ENCODE data around the gene GOLGA5. TPM values are rescaled to one million over a fixed set of nuclear protein-coding genes. Genes with fewer than 3 reads are reported as not detected.

Gene GOLGA5
- total and polyA plus RNA-seq, 2 donors (not counting 1 experiment from before 2014, with no cell fraction given), result 13.3 to 23.1 TPM

DNA sequence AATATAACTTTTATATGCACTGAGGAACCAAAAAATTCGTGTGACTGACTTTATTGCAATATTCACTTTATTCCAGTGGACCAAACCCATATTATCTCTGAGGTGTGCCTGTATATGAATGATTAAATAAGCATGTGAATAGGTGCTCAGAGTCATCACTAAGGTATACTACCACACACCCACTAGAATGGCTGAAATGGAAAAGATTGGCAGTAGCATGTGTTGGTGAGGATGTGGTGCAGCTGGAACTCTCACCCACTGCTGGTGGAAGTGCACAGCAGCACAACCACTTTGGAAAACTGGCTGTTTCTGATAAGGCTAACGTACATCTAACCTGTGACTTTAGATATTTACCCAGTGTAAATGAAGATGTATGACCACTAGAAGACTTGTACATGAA is 36.8 kb downstream of the GOLGA5 start:
- no peaks in the 10 kb centered on the region for H3K79me2 ChIP-seq (ENCODE audit: control insufficient read depth, insufficient read depth, low read length)
- no peak overlapping the region for H3K4me3 ChIP-seq (ENCODE audit: control extremely low read depth in 1 of 5, extremely low read depth in 1 of 5, insufficient read depth in 1 of 5, low read depth in 2 of 5, low read length in 4 of 5)
- no peak for ATAC-seq (ENCODE audit: low read depth)
- TF ChIP-seq CTCF (IDR thresholded peaks at IDR 0.05), result no peak
- no peak for TF ChIP-seq EZH2 (IDR thresholded peaks at IDR 0.05; ENCODE audit: borderline replicate concordance, insufficient read depth, low read depth, low read length, poor library complexity, severe bottlenecking)
- H3K9ac ChIP-seq (ENCODE audit: low read length), result no peak overlapping the region
- H4K20me1 ChIP-seq (ENCODE audit: control insufficient read depth, insufficient read depth, low read length, poor library complexity, severe bottlenecking), result no peaks in the 10 kb centered on the region
- H3K4me1 ChIP-seq (ENCODE audit: control insufficient read depth in 2 of 2, insufficient read depth in 2 of 2, low read length in 2 of 2), result no peaks in the 10 kb centered on the region
- H3K27ac ChIP-seq (ENCODE audit: low read length in 2 of 2), result no peak overlapping the region
- H3K27me3 ChIP-seq (replicated peaks in 1 of 4; ENCODE audit: control extremely low read depth in 1 of 4, control insufficient read depth in 3 of 4, insufficient read depth in 4 of 4, low read length in 3 of 4), result no peaks in the 10 kb centered on the region
- WGBS (ENCODE audit: insufficient coverage), result no CpG with 5 or more reads among the region's 2 CpGs
- intact Hi-C loops (cut with micrococcal nuclease), result no loop called here
- ChIA-PET CTCF (interaction anchor here (0.6 kb wide), 1 partner anchor 720 kb away, joined by 3 read pairs; no protein-coding TSS in a partner anchor), POLR2A (no interaction called here)
- H3K9me3 Mint-ChIP-seq (ENCODE audit: insufficient read depth), result no peaks in the 10 kb centered on the region
- no peak for DNase-seq
- no peak overlapping the region for H3K4me3 Mint-ChIP-seq
- H3K27me3 Mint-ChIP-seq, result no peaks in the 10 kb centered on the region
- H3K27ac Mint-ChIP-seq, result no peak overlapping the region
- no peaks in the 10 kb centered on the region for H3K4me1 Mint-ChIP-seq
- no peak overlapping the region for H3K4me2 ChIP-seq (replicated peaks; ENCODE audit: low read depth, low read length, poor library complexity, severe bottlenecking)
- H3K36me3 ChIP-seq (replicated peaks in 1 of 2; ENCODE audit: control extremely low read depth in 1 of 2, control insufficient read depth in 1 of 2, extremely low read depth in 1 of 2, insufficient read depth in 2 of 2, low read length in 1 of 2), result peaks cover 15 to 72% of the 10 kb centered on the region in 2 experiments
- no peaks in the 10 kb centered on the region for H3K9me3 ChIP-seq (ENCODE audit: control extremely low read depth in 1 of 3, control insufficient read depth in 2 of 3, insufficient read depth in 1 of 3, low read length in 2 of 3)
- H2AFZ ChIP-seq (ENCODE audit: insufficient read depth, low read depth, low read length, poor library complexity, severe bottlenecking), result no peak overlapping the region

DNA sequence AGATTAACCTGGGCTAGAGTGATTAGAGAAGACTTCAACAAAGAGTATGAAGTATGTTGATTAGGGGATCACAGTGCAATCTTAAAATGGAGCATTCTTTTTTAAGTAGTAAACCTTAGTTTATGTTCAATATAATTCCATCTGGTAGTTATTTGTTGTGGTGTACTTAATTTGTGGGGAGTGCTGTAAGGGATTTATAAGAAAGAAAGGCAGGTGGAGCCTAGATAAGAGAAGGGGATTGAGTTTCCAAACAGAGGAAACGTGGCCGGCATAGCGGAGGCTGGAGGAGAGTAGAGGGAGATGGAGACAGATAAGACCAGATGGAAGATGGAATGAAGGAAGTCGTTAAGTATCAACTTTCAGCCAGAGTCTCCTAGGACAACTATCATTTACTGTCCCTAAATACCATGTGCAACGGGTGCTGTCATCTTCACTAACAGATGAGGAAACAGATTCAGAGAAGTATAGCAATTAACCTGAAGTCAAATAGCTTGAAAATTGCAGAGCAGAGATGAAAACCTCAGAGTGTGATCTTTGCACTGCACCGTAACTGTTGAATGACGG is 38.1 kb downstream of the GOLGA5 start:
- no peaks in the 10 kb centered on the region for H3K27me3 Mint-ChIP-seq
- CTCF ChIA-PET, result no interaction called here
- POLR2A ChIA-PET, result no interaction called here
- Histone ChIP-seq H3K27ac (ENCODE audit: low read length in 2 of 2) (no peak overlapping the region), H4K20me1 (ENCODE audit: control insufficient read depth, insufficient read depth, low read length, poor library complexity, severe bottlenecking) (no peaks in the 10 kb centered on the region), H3K27me3 (replicated peaks in 1 of 4; ENCODE audit: control extremely low read depth in 1 of 4, control insufficient read depth in 3 of 4, insufficient read depth in 4 of 4, low read length in 3 of 4) (no peaks in the 10 kb centered on the region), H2AFZ (ENCODE audit: insufficient read depth, low read depth, low read length, poor library complexity, severe bottlenecking) (no peak overlapping the region), H3K4me2 (replicated peaks; ENCODE audit: low read depth, low read length, poor library complexity, severe bottlenecking) (no peak overlapping the region), H3K9me3 (ENCODE audit: control extremely low read depth in 1 of 3, control insufficient read depth in 2 of 3, insufficient read depth in 1 of 3, low read length in 2 of 3) (no peaks in the 10 kb centered on the region), H3K36me3 (replicated peaks in 1 of 2; ENCODE audit: control extremely low read depth in 1 of 2, control insufficient read depth in 1 of 2, extremely low read depth in 1 of 2, insufficient read depth in 2 of 2, low read length in 1 of 2) (peaks cover 19 to 74% of the 10 kb centered on the region in 2 experiments), H3K4me3 (ENCODE audit: control extremely low read depth in 1 of 5, extremely low read depth in 1 of 5, insufficient read depth in 1 of 5, low read depth in 2 of 5, low read length in 4 of 5) (no peak overlapping the region), H3K9ac (ENCODE audit: low read length) (no peak overlapping the region), H3K4me1 (ENCODE audit: control insufficient read depth in 2 of 2, insufficient read depth in 2 of 2, low read length in 2 of 2) (no peaks in the 10 kb centered on the region), H3K79me2 (ENCODE audit: control insufficient read depth, insufficient read depth, low read length) (no peaks in the 10 kb centered on the region)
- no peaks in the 10 kb centered on the region for H3K9me3 Mint-ChIP-seq (ENCODE audit: insufficient read depth)
- H3K27ac Mint-ChIP-seq, result no peak overlapping the region
- TF ChIP-seq EZH2 (IDR thresholded peaks at IDR 0.05; ENCODE audit: borderline replicate concordance, insufficient read depth, low read depth, low read length, poor library complexity, severe bottlenecking) (no peak), CTCF (IDR thresholded peaks at IDR 0.05) (no peak)
- 50% methylated on average over 2 of the region's 7 CpGs for WGBS (ENCODE audit: insufficient coverage)
- DNase-seq (no peak), ATAC-seq (ENCODE audit: low read depth) (no peak)
- no peak overlapping the region for H3K4me3 Mint-ChIP-seq
- intact Hi-C loops (cut with micrococcal nuclease), result no loop called here
- no peaks in the 10 kb centered on the region for H3K4me1 Mint-ChIP-seq
